BE2C (cell line): ENCODE results near the gene TAGLN2.

Experiments
- DNase-seq: peaks from one replicate; pipeline ENCODE4 v3.0.0-alpha.2; 2020
- H3K27me3 ChIP-seq: fragments of 250-450 bp; sonication (Bioruptor Pico); 2 replicates; pipeline ENCODE4 v1.5.1; 2020; ENCODE audit warnings: mild to moderate bottlenecking
- H3K36me3 ChIP-seq: fragments of 250-450 bp; sonication (Bioruptor Pico); 2 replicates; pipeline ENCODE4 v1.5.1; 2020; ENCODE audit warnings: mild to moderate bottlenecking
- H3K4me1 ChIP-seq: fragments of 250-450 bp; sonication (Bioruptor Pico); 2 replicates; pipeline ENCODE4 v1.5.1; 2020
- H3K4me3 ChIP-seq: 2 replicates; pipeline ENCODE4 v1.5.1; 2011; ENCODE audit warnings: low read depth, low read length
- H3K9me3 ChIP-seq: fragments of 250-450 bp; sonication (Bioruptor Pico); 2 replicates; pipeline ENCODE4 v1.5.1; 2020
- CTCF ChIP-seq: IDR thresholded peaks from 2 replicates; pipeline ENCODE4 v1.5.1; 2012; ENCODE audit warnings: mild to moderate bottlenecking, low read depth, low read length

The TAGLN2 gene

GRCh38 chr1:159873530-159874143 lies 51.7 kb downstream of the TAGLN2 start:
- DNase-seq = no peak
- Histone ChIP-seq H3K4me1 (peaks cover 15% of the 10 kb centered on the region), H3K4me3 (no peak overlapping the region), H3K36me3 (no peaks in the 10 kb centered on the region), H3K9me3 (no peaks in the 10 kb centered on the region), H3K27me3 (no peaks in the 10 kb centered on the region)
- TF ChIP-seq CTCF = no peak

- no peak overlapping the region for H3K4me3 ChIP-seq
- H3K9me3 ChIP-seq = no peaks in the 10 kb centered on the region
- H3K4me1 ChIP-seq = peaks cover 17% of the 10 kb centered on the region
- TF ChIP-seq CTCF = no peak
- H3K36me3 ChIP-seq = no peaks in the 10 kb centered on the region
- no peak for DNase-seq
- no peaks in the 10 kb centered on the region for H3K27me3 ChIP-seq
These were observed 52.4 kb downstream of the TAGLN2 start for GRCh38 chr1:159872891-159873290.

GRCh38 chr1:159870704-159871103 lies 54.6 kb downstream of the TAGLN2 start:
- Histone ChIP-seq H3K9me3 (no peaks in the 10 kb centered on the region), H3K27me3 (no peaks in the 10 kb centered on the region), H3K4me3 (no peak overlapping the region), H3K4me1 (peaks cover 34% of the 10 kb centered on the region), H3K36me3 (no peaks in the 10 kb centered on the region)
- no peak for TF ChIP-seq CTCF
- DNase-seq = no peak

GRCh38 chr1:159869607-159870006 lies 55.7 kb downstream of the TAGLN2 start:
- Histone ChIP-seq H3K4me1 (peaks cover 30% of the 10 kb centered on the region), H3K27me3 (no peaks in the 10 kb centered on the region), H3K4me3 (no peak overlapping the region), H3K9me3 (no peaks in the 10 kb centered on the region), H3K36me3 (no peaks in the 10 kb centered on the region)
- no peak for TF ChIP-seq CTCF
- DNase-seq = no peak

- DNase-seq = no peak
- no peaks in the 10 kb centered on the region for H3K36me3 ChIP-seq
- H3K9me3 ChIP-seq = no peaks in the 10 kb centered on the region
- H3K4me1 ChIP-seq = peaks cover 30% of the 10 kb centered on the region
- H3K27me3 ChIP-seq = no peaks in the 10 kb centered on the region
- no peak overlapping the region for H3K4me3 ChIP-seq
- TF ChIP-seq CTCF = no peak
These were observed 56.1 kb downstream of the TAGLN2 start for GRCh38 chr1:159869173-159869572.

GRCh38 chr1:159868766-159869165 lies 56.5 kb downstream of the TAGLN2 start:
- Histone ChIP-seq H3K4me3 (no peak overlapping the region), H3K36me3 (no peaks in the 10 kb centered on the region), H3K27me3 (no peaks in the 10 kb centered on the region), H3K4me1 (peaks cover 30% of the 10 kb centered on the region), H3K9me3 (no peaks in the 10 kb centered on the region)
- TF ChIP-seq CTCF = no peak
- DNase-seq = no peak
